ENCODE results near the gene C1orf146. TPM values are rescaled to one million over a fixed set of nuclear protein-coding genes. Genes with fewer than 3 reads are reported as not detected.
A peak's percentile ranks its signal among the peaks of the same experiment; 100 is the strongest.

Gene C1orf146
- total and polyA plus RNA-seq, 2 of the 4 experiments (the other 2 are of a cell fraction), result not detected

DNA sequence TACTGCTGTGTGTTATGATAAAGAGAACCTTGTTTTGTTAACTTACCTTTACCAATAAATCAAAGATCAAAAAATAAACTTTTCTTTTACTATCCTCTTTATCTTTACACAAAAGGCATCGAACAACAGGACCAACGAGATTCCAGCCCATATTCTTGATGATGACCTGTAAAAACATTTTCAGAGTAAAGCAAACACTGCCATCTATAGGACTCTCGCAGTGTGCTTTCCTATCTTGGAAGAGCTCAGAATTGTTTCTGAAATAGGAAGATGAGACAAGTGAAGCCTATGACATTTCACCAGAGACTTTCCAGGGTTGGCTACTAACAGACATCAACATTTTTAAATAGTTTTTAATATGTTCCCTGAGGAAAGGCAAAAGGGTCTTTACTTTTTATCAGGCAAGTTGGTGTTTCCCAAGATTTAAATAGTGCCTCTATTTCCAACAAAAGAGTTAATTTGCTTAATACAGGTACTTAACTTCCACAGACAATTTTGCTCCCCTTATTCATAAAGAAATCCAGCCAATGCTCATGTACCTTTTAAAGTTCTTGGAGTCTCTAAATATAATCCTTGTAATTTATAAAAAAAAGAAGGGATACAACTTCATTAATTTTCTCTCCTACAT is 73.8 kb downstream of the C1orf146 start:
- in situ Hi-C loops (cut with MboI; ENCODE audit: low sequenced_read_pairs), result loop anchor here (5.0 to 10.0 kb wide), 2 partner anchors 294 to 777 kb away; no protein-coding TSS in a partner anchor
- no TSS peak for BruUV-seq (replicated peaks)

More for the DNA sequence above, 73.8 kb downstream of the C1orf146 start:
- H2AK9ac ChIP-seq (replicated peaks; ENCODE audit: low read depth, low read length, poor library complexity), result no peak overlapping the region
- H3K18ac ChIP-seq (ENCODE audit: low read depth, low read length), result no peak overlapping the region
- H4K8ac ChIP-seq (ENCODE audit: low read depth in 2 of 2, low read length in 2 of 2), result no peak overlapping the region
- H3K4me1 ChIP-seq (ENCODE audit: control insufficient read depth, insufficient read depth, low read length), result no peaks in the 10 kb centered on the region
- peak; percentile 77 for DNase-seq
- no peak overlapping the region for H3K4me2 ChIP-seq (ENCODE audit: low read depth, low read length)
- no peaks in the 10 kb centered on the region for H3K9me3 ChIP-seq (ENCODE audit: control insufficient read depth, insufficient read depth, low read length)
- no peak overlapping the region for H2BK5ac ChIP-seq (ENCODE audit: low read depth, low read length, poor library complexity, severe bottlenecking)
- no peak overlapping the region for H2AFZ ChIP-seq (replicated peaks; ENCODE audit: low read length, poor library complexity)
- H3K4ac ChIP-seq (ENCODE audit: low read depth, low read length), result no peak overlapping the region
- TF ChIP-seq RAD21 (IDR thresholded peaks at IDR 0.05; ENCODE audit: low read length), result peak; percentile 85
- peak; percentile 91 for TF ChIP-seq SMC3 (IDR thresholded peaks at IDR 0.05; ENCODE audit: low read depth, low read length)
- no peak for TF ChIP-seq BHLHE40 (IDR thresholded peaks at IDR 0.05; ENCODE audit: low read depth, low read length)
- TF ChIP-seq CHD1 (IDR thresholded peaks at IDR 0.05; ENCODE audit: low read depth, low read length), result no peak
- TF ChIP-seq CTCF (conservative IDR thresholded peaks at IDR 0.05; ENCODE audit: low read depth, low read length), result peak; percentile 87
- no peak for TF ChIP-seq MXI1 (IDR thresholded peaks at IDR 0.05; ENCODE audit: borderline replicate concordance, low read depth, low read length)
- TF ChIP-seq POLR2A (IDR thresholded peaks at IDR 0.05; ENCODE audit: low read depth, low read length), result no peak
- dilution Hi-C loops (cut with HindIII; ENCODE audit: low sequenced_read_pairs, unreplicated experiment), result no loop called here
- no peak overlapping the region for H4K5ac ChIP-seq (ENCODE audit: low read depth, low read length)
- peak; percentile 92 for ATAC-seq (ENCODE audit: low read depth)
- H4K91ac ChIP-seq (ENCODE audit: insufficient read depth, low read depth, low read length), result no peak overlapping the region
- H4K20me1 ChIP-seq (ENCODE audit: insufficient read depth, low read length), result no peaks in the 10 kb centered on the region
- no peak overlapping the region for H2BK15ac ChIP-seq (ENCODE audit: low read depth, low read length)
- no CpG with 5 or more reads among the region's 3 CpGs for WGBS, 2 experiments (ENCODE audit: extremely low coverage in 2 of 2, insufficient read length in 1 of 2)
- H2AK5ac ChIP-seq (ENCODE audit: low read depth, low read length), result no peak overlapping the region
- ChIA-PET POLR2A (ENCODE audit: unreplicated experiment) (no interaction called here), CTCF (interaction anchor here (0.5 to 2.5 kb wide), 16 partner anchors 10 to 1013 kb away, joined by 3 to 29 read pairs (median 4); no protein-coding TSS in a partner anchor)
- no peak overlapping the region for H2BK120ac ChIP-seq (ENCODE audit: low read depth, low read length)
- H3K4me3 ChIP-seq (ENCODE audit: insufficient read depth, low read depth, low read length), result no peak overlapping the region
- H3K9me1 ChIP-seq (ENCODE audit: insufficient read depth, low read length), result no peaks in the 10 kb centered on the region
- H2BK20ac ChIP-seq (ENCODE audit: low read depth, low read length), result no peak overlapping the region
- H3K79me1 ChIP-seq (ENCODE audit: low read depth in 1 of 2, low read length in 2 of 2), result peaks cover 2 to 3% of the 10 kb centered on the region in 2 experiments; a peak in 1 of 4 replicates
- H3K56ac ChIP-seq (ENCODE audit: extremely low read depth, insufficient read depth, low read length), result no peak overlapping the region
- H3K23ac ChIP-seq (ENCODE audit: low read depth, low read length), result no peak overlapping the region
- H3K9ac ChIP-seq (ENCODE audit: low read depth, low read length), result no peak overlapping the region
- H3K14ac ChIP-seq (replicated peaks; ENCODE audit: low read depth, low read length), result no peak overlapping the region
- no peaks in the 10 kb centered on the region for H3K27me3 ChIP-seq (ENCODE audit: control insufficient read depth, insufficient read depth, low read length)
- peaks cover 9% of the 10 kb centered on the region for H3K36me3 ChIP-seq (ENCODE audit: control insufficient read depth, insufficient read depth, low read length)
- no peak overlapping the region for H3K27ac ChIP-seq (ENCODE audit: insufficient read depth, low read length)
- intact Hi-C loops (cut with micrococcal nuclease), result loop anchor here (1.0 to 10.0 kb wide), 4 partner anchors 294 to 1007 kb away; no protein-coding TSS in a partner anchor

Other genes starting within 250 kb of the C1orf146 start
- gene EPHX4, start 187.9 kb upstream of the C1orf146 start, total RNA-seq (2012; rRNA removed), result 1.8 and 3.6 TPM in 2 replicates
- 1.7 and 2.8 TPM in 2 replicates for gene EPHX4, start 187.9 kb upstream of the C1orf146 start, polyA plus RNA-seq (2012; rRNA removed)
- gene SETSIP, start 142.5 kb upstream of the C1orf146 start, total RNA-seq (2012; rRNA removed), result not detected in 2 replicates
- not detected in 2 replicates for gene SETSIP, start 142.5 kb upstream of the C1orf146 start, polyA plus RNA-seq (2012; rRNA removed)
- gene BTBD8, start 137.6 kb upstream of the C1orf146 start, total RNA-seq (2012; rRNA removed), result 2.0 and 3.6 TPM in 2 replicates
- 0.62 and 0.94 TPM in 2 replicates for gene BTBD8, start 137.6 kb upstream of the C1orf146 start, polyA plus RNA-seq (2012; rRNA removed)
- 4.1 and 11.9 TPM in 2 replicates for gene GLMN, start 81.1 kb downstream of the C1orf146 start, total RNA-seq (2012; rRNA removed)
- 3.3 and 4.7 TPM in 2 replicates for gene GLMN, start 81.1 kb downstream of the C1orf146 start, polyA plus RNA-seq (2012; rRNA removed)
- 13.6 TPM in 2 replicates for gene RPAP2, start 81.1 kb downstream of the C1orf146 start, total RNA-seq (2012; rRNA removed)
- 3.9 and 7.1 TPM in 2 replicates for gene RPAP2, start 81.1 kb downstream of the C1orf146 start, polyA plus RNA-seq (2012; rRNA removed)